Measurements from ENCODE around the gene BRDT.

- TF ChIP-seq, protein P1, sequence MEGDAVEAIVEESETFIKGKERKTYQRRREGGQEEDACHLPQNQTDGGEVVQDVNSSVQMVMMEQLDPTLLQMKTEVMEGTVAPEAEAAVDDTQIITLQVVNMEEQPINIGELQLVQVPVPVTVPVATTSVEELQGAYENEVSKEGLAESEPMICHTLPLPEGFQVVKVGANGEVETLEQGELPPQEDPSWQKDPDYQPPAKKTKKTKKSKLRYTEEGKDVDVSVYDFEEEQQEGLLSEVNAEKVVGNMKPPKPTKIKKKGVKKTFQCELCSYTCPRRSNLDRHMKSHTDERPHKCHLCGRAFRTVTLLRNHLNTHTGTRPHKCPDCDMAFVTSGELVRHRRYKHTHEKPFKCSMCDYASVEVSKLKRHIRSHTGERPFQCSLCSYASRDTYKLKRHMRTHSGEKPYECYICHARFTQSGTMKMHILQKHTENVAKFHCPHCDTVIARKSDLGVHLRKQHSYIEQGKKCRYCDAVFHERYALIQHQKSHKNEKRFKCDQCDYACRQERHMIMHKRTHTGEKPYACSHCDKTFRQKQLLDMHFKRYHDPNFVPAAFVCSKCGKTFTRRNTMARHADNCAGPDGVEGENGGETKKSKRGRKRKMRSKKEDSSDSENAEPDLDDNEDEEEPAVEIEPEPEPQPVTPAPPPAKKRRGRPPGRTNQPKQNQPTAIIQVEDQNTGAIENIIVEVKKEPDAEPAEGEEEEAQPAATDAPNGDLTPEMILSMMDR (IDR thresholded peaks at IDR 0.05), result no peak
- no peak for TF ChIP-seq POLR2A (IDR thresholded peaks at IDR 0.05)
Observed at GRCh38 chr1:92029241-92029922, 80.2 kb downstream of the BRDT start.
